ENCODE results near the gene MALT1.
A peak's percentile ranks its signal among the peaks of the same experiment; 100 is the strongest.

The MALT1 gene

GRCh38 chr18:58788971-58789875 is 118.0 kb downstream of the MALT1 start:
- H3K4me3 ChIP-seq (ENCODE audit: low read depth, low read length), result no peak overlapping the region
- no peak for TF ChIP-seq CTCF (IDR thresholded peaks at IDR 0.05; ENCODE audit: low read depth, low read length, missing control alignments)
- DNase-seq (ENCODE audit: low read depth), result no peak

GRCh38 chr18:58789876-58790240 is 118.6 kb downstream of the MALT1 start:
- no peak for DNase-seq (ENCODE audit: low read depth)
- no peak overlapping the region for H3K4me3 ChIP-seq (ENCODE audit: low read depth, low read length)
- no peak for TF ChIP-seq CTCF (IDR thresholded peaks at IDR 0.05; ENCODE audit: low read depth, low read length, missing control alignments)

- DNase-seq (ENCODE audit: low read depth), result peak; percentile 60
- no peak for TF ChIP-seq CTCF (IDR thresholded peaks at IDR 0.05; ENCODE audit: low read depth, low read length, missing control alignments)
- peak overlapping the region; percentile 34 for H3K4me3 ChIP-seq (ENCODE audit: low read depth, low read length)
Measured at GRCh38 chr18:58792086-58792485, 120.8 kb downstream of the MALT1 start.

- no peak for DNase-seq (ENCODE audit: low read depth)
- H3K4me3 ChIP-seq (ENCODE audit: low read depth, low read length), result no peak overlapping the region
- TF ChIP-seq CTCF (IDR thresholded peaks at IDR 0.05; ENCODE audit: low read depth, low read length, missing control alignments), result no peak
Measured at GRCh38 chr18:58793361-58793760, 122.1 kb downstream of the MALT1 start.

- no peak overlapping the region for H3K4me3 ChIP-seq (ENCODE audit: low read depth, low read length)
- DNase-seq (ENCODE audit: low read depth), result no peak
- TF ChIP-seq CTCF (IDR thresholded peaks at IDR 0.05; ENCODE audit: low read depth, low read length, missing control alignments), result no peak
Measured at GRCh38 chr18:58796220-58796619, 125.0 kb downstream of the MALT1 start.

- H3K4me3 ChIP-seq (ENCODE audit: low read depth, low read length), result no peak overlapping the region
- DNase-seq (ENCODE audit: low read depth), result peak; percentile 60
- no peak for TF ChIP-seq CTCF (IDR thresholded peaks at IDR 0.05; ENCODE audit: low read depth, low read length, missing control alignments)
Measured at GRCh38 chr18:58800582-58800981, 129.3 kb downstream of the MALT1 start.

- DNase-seq (ENCODE audit: low read depth), result no peak
- no peak for TF ChIP-seq CTCF (IDR thresholded peaks at IDR 0.05; ENCODE audit: low read depth, low read length, missing control alignments)
- no peak overlapping the region for H3K4me3 ChIP-seq (ENCODE audit: low read depth, low read length)
Measured at GRCh38 chr18:58802959-58803358, 131.7 kb downstream of the MALT1 start.

Data from GM12864 (cell line).